Heart left ventricle (tissue), 13 donors: ENCODE measurements around the gene PSMD3.

Experiments
- POLR2A ChIP-seq, 2 donors: fragments of 450-650 bp; IDR thresholded peaks; one replicate each; pipeline ENCODE4 v1.6.1; 2017; ENCODE audit warnings: antibody characterized with exemption in 2 of 2, mild to moderate bottlenecking in 2 of 2, moderate library complexity in 2 of 2
- TF ChIP-seq, protein P1 (sequence below), 12 donors: fragments of 200-600 bp; sonication (generic) in 4 of 12; IDR thresholded peaks; one replicate each; pipeline versions ENCODE4 v1.5.0 to v1.8.0; 2018 to 2022; ENCODE audit warnings: antibody characterized with exemption in 12 of 12, mild to moderate bottlenecking in 5 of 12
- donor health status: ischemic (EF 13 %, LVEDD 7.1; RV severe dilation, severe dysfunction).
- donor health status: DM: no; HTN: yes; CAD: no.
- donor health status: DM: no; HTN: no; CAD: no.
- donor health status: ischemic (EF 25% LVEDD 6.9; RV normal size, moderate dysfunction).
- donor health status: ischemic (EF 25% LVEDD 5.7; RV mildly dilated, moderate dysfunction).
- donor health status: ischemic (EF 35%, LVEDD 5.7; RV mildly dilated, moderate dysfunction).
- donor health status: nonischemic (EF 11% LVEDD 7.7; RV severe dilation, severe dysfunction).
- donor health status: DM: yes; HTN: yes; CAD: no.
- donor health status: PGD.
- donor health status: ischemic (EF 29% LVEDD 5.4; RV normal size, mild dysfunction).
- donor health status: nonischemic (EF 23%, LVEDD 6.1; RV moderate dilation, normal function).

DNA sequence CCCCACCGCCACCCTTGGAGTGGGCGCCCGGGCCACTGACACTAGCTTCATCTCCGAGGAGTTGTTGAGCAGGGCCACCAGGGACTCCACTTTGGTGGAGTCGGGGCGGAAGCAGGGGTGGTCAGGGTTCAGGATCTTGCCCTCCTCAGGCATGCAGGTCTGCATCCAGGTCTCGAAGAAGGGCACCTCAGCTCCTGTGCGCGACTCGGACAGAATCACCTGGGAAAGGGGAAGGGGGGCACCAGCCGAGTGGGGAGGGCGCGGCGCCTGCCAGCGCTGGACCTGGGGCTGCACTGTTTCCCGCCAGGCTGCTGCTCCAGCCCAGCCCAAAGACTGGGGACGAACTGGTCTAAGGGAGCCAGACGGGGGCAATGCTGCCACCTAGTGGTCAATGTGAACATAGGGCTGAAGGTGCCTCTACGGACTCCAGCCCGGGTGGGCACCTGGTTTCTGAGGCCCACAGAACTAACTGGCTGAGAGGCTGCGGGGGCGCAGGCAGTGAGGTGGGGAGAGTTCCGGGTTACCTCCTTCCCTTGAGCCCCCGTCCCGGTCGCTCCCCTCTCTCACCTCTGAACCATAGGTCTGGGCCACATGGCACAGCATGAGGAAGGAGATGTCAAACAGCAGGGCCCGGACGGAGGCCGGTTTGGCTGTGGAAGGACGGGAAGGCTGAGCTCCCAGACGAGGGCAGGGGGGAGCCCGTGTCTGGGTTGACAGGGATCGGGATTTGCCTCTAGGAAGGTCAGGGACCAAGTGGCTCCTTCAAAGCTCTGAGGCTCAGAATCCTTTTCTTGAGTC, 46.4 kb downstream of the PSMD3 start:
- TF ChIP-seq, protein P1, sequence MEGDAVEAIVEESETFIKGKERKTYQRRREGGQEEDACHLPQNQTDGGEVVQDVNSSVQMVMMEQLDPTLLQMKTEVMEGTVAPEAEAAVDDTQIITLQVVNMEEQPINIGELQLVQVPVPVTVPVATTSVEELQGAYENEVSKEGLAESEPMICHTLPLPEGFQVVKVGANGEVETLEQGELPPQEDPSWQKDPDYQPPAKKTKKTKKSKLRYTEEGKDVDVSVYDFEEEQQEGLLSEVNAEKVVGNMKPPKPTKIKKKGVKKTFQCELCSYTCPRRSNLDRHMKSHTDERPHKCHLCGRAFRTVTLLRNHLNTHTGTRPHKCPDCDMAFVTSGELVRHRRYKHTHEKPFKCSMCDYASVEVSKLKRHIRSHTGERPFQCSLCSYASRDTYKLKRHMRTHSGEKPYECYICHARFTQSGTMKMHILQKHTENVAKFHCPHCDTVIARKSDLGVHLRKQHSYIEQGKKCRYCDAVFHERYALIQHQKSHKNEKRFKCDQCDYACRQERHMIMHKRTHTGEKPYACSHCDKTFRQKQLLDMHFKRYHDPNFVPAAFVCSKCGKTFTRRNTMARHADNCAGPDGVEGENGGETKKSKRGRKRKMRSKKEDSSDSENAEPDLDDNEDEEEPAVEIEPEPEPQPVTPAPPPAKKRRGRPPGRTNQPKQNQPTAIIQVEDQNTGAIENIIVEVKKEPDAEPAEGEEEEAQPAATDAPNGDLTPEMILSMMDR (IDR thresholded peaks at IDR 0.05) = peak; percentile 86 to 98 (median 94)
- TF ChIP-seq POLR2A (IDR thresholded peaks at IDR 0.05) = no peak
